Ramos (cell line): ENCODE measurements around the gene REP15.
"Not testable (repeated sequence)": the region's sequence is repeated elsewhere in the genome, so short reads cannot be mapped to it uniquely, and the experiment has no call there.

Source experiments
- in situ Hi-C: fragments of 300-500 bp; cut with MboI; formaldehyde crosslinking; loops from one replicate; pipeline ENCODE4 v1.14.3; 2022; ENCODE audit warnings: low sequenced_read_pairs; ENCODE audit not compliant: unreplicated experiment

REP15 gene

GRCh38 chr12:27695556-27696292 is 523 bp upstream of the REP15 start:
- in situ Hi-C loops, result no loop called here

- in situ Hi-C loops, result no loop called here
Observed at GRCh38 chr12:27696864-27697564, 767 bp downstream of the REP15 start.

- in situ Hi-C loops, result no loop called here
Observed at GRCh38 chr12:27703720-27704452, 7.6 kb downstream of the REP15 start.

GRCh38 chr12:27705263-27705662 is 9.0 kb downstream of the REP15 start:
- in situ Hi-C loops, result no loop called here

GRCh38 chr12:27707216-27707615 is 11.0 kb downstream of the REP15 start:
- in situ Hi-C loops, result no loop called here

- in situ Hi-C loops, result no loop called here
Observed at GRCh38 chr12:27709212-27709931, 13.1 kb downstream of the REP15 start.

GRCh38 chr12:27709932-27710591 is 13.8 kb downstream of the REP15 start:
- in situ Hi-C loops, result no loop called here

GRCh38 chr12:27710592-27711316 is 14.5 kb downstream of the REP15 start, which contains the start of gene MRPS35:
TSS of gene MRPS35 (plus strand) at chr12:27710832. CDS start at chr12:27710844, 12 bp downstream.
- in situ Hi-C loops, result no loop called here

GRCh38 chr12:27711317-27711682 is 15.1 kb downstream of the REP15 start:
- in situ Hi-C loops, result no loop called here

- in situ Hi-C loops, result no loop called here
Observed at GRCh38 chr12:27711967-27712366, 15.7 kb downstream of the REP15 start.

- in situ Hi-C loops, result no loop called here
Observed at GRCh38 chr12:27723212-27723611, 27.0 kb downstream of the REP15 start.

- in situ Hi-C loops, result loop anchor here (10.0 kb wide), 1 partner anchor 215 kb away; no protein-coding TSS in a partner anchor
Observed at GRCh38 chr12:27730097-27730588, 33.9 kb downstream of the REP15 start.

GRCh38 chr12:27732281-27732680 is 36.0 kb downstream of the REP15 start:
- in situ Hi-C loops, result loop anchor here (10.0 kb wide), 1 partner anchor 213 kb away; no protein-coding TSS in a partner anchor

GRCh38 chr12:27733052-27733656 is 36.9 kb downstream of the REP15 start:
- in situ Hi-C loops, result loop anchor here (10.0 kb wide), 1 partner anchor 212 kb away; no protein-coding TSS in a partner anchor

GRCh38 chr12:27733791-27734190 is 37.5 kb downstream of the REP15 start:
- in situ Hi-C loops, result loop anchor here (10.0 kb wide), 1 partner anchor 211 kb away; no protein-coding TSS in a partner anchor

GRCh38 chr12:27734321-27734720 is 38.1 kb downstream of the REP15 start:
- in situ Hi-C loops, result loop anchor here (10.0 kb wide), 1 partner anchor 210 kb away; no protein-coding TSS in a partner anchor

GRCh38 chr12:27743601-27744000 is 47.4 kb downstream of the REP15 start:
- in situ Hi-C loops, result no loop called here

- in situ Hi-C loops, result not testable (repeated sequence)
Observed at GRCh38 chr12:27745734-27746133, 49.5 kb downstream of the REP15 start.
